Germinal center (tissue), 1 donor: Measurements from ENCODE around the gene GALNT8.
"Not testable (repeated sequence)": the region's sequence is repeated elsewhere in the genome, so short reads cannot be mapped to it uniquely, and the experiment has no call there.

Experiments
- DNase-seq: peaks from one replicate; pipeline ENCODE4 v3.0.0; 2012; ENCODE audit warnings: mixed read lengths, low spot score

GALNT8 gene

DNA sequence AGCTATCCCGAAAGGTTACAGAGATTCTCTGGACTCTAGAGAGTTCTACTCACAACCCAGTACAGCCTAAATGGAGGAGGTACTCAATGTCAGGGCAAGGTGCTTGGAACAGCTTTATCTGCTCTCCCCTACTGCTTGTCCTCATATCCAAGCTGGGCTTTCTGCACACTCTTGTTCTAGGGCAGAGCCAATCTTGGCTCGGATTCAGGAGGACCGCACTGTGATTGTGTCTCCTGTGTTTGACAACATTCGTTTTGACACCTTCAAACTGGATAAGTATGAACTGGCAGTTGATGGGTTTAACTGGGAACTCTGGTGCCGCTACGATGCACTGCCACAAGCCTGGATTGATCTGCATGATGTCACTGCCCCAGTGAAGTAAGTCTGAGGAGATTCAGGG lies 25.0 kb downstream of the GALNT8 start:
- DNase-seq = no peak

DNA sequence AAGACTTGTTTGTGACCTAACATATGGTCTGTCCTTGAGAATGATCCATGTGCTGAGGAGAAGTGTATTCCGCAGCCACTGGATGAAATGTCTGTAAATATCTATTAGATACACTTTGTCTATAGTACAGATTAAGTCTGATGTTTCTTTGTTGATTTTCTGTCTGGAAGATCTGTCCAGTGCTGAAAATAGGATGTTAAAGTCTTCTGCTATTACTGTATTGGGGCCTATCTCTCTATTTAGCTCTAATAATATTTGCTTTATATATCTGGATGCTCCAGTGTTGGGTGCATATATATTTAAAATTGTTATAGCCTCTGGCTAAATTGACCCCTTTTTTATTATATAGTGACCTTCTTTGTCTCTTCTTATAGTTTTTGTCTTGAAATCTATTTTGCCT lies 31.5 kb downstream of the GALNT8 start:
- not testable (repeated sequence) for DNase-seq

DNA sequence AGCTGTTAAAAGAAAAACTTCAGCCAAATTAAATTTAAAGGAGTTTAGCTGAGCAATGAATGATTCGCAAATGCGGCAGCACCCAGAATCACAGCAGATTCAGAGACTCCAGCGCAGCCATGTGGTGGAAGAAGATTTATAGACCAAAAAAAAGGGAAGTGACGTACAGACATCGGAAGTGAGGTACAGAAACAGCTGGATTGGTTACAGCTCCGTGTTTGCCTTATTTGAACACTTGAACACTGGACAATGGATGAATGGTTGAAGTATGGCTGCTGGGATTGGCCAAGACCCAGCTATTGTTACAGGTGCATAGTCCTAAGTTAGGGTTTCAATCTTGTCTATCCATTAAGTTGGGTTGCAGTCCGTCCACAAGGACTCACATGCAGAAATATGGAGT lies 42.6 kb downstream of the GALNT8 start:
- no peak for DNase-seq

DNA sequence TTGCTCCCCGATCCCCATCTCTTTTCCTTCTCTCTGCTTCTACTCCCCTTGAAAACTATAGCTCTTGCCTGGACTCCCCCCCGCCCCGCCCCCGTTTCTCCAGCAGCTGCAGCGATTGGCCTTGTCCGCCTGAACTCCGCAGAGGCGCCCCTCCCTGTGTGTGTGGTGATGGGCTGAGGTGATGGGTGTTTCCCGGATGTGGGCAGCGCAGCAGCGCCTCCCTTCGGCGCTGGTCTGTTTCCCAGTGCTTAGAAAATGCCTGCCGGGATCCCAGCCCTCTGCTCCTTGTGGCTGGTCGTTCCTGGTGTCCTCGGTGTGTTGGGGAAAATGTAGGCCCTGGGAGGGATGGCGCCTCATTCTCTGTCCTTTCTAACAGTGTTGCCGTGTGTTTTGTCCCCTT lies 43.3 kb downstream of the GALNT8 start:
- no peak for DNase-seq

DNA sequence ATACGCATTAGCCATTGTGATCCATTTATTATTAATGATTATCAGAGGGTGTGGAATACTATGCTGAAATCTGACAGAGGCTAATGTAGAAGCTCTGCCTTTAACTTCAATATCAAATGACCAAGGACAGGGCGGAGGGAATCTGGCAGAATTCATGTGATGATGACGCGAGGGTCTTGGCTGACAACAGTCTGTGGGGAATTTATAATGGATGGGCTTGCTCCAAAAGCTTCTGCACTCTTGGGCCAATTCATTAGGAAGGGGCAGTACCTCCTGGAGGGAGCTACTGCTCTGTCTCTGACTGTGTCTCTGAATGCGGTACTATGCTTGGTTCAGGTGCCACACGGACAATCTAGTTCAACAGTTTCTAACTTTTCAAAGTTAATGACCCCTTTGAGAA lies 46.2 kb downstream of the GALNT8 start:
- no peak for DNase-seq

DNA sequence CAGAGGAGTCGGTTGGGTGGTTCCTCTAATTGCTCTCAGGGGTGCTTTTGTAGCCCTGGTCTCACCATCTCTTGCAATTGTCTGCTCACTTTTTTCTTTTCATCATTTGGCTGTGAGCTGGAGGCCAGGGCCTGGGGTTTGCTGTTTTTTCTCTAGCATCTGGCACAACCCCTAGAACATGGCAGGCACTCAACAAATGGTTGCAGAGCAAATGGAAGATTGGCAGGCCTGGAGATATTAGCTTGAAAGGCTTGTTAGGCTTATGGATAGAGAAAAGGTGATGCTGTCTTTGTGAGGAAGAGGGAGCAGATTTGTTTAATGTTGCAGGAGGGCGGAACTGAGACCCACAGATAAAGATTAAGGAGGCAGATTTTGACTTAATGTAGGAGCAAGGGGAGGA lies 47.0 kb downstream of the GALNT8 start:
- DNase-seq = no peak

DNA sequence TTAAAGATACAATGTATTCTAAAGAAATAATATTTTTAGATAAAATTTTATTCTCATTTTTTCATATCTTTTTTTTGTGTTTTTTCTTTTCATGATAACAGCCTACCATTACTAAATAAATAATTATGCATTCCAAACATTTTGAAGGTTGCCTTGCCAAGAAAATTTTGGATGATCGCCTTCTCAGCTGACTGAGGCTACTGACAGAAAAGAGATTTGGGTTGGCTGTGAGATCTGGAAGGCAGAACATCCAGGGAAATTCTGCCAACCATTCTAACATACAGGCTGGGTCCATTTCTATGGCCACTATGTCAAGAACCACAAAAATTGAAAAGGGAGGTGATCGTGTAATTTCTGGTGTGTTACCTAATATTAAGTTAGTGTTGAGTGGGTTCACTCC lies 48.1 kb downstream of the GALNT8 start:
- no peak for DNase-seq

DNA sequence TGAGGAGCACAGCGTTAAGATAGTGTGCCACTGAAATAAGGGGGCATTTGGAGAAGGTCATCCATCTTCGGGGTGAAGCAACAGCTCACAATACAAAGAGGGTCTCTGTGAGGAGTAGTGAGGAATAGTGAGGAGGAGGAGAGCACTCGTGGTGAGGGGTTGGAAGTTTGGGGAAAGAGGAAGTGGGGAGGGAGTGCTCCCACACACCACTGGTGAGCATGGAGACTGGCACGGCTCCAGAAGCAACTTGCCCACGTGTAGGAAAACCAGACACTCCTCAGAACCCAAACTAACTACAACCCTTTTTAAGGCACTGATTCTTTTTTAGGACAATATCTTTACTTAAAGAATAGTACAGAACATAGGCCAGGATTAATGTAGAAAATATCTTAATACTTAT lies 48.9 kb downstream of the GALNT8 start:
- DNase-seq = no peak

DNA sequence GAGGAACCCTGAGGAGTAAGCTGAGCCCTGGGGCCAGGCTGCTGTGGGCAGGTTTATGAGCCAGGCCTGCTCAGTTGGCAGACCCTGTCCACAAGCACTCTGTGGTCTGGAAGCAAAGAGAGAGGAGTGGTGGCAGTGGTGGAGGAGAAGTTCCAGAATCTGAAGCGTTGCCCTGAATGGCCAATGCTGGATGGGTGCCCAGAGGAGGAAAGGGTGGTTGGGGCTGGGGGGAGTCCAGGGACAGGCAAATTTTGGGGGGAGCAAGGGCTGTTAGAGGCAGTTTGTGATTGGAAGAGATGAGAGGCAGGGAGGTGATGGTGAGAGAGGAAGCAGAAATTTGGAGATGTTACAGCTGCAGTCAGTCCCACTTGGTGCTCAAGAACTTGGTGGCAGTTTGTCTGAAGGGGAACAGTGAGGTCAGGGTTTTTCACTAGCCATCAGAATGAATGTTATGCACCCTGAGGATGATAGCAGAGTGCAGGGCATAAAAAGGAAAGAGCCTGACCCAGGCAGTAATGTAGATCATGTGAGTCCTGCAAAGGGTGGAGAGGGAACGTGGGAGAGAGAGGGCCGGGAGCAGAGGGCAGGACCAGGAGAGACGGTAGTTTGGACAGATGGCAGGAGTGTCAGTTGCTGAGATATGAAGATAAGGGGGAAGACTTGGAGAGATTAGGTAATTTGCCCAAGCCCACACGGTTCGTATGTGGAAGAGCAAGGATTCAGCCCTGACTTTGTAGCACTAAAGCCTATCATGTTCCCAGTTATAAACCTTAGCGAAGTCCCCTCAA lies 51.2 kb downstream of the GALNT8 start:
- DNase-seq = no peak

DNA sequence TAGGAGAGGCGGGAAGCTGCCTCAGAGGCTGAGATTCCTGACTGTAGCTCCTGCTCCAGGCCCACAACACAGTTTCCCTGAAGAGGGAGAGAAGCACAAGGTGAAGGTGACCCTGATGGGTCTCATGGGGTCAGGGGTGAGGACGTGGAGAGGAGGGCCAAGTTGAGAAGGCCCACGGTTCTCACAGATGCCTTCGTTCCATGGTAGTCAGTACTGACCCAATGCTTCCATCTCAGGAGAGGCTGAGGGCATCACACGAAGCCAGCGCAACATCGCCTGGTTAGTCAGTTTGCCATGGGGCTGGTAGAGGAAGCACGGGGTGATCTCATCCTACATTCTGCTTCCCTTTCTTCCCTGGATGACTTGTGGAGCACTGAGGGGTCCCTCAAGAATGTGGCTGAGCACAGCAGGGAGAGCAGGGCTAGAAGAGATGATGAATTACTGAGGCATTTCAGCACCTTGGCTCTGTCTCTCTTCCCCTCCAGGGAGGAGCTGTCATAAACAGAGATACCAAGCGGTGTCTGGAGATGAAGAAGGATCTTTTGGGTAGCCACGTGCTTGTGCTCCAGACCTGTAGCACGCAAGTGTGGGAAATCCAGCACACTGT lies 51.9 kb downstream of the GALNT8 start:
- DNase-seq = no peak

DNA sequence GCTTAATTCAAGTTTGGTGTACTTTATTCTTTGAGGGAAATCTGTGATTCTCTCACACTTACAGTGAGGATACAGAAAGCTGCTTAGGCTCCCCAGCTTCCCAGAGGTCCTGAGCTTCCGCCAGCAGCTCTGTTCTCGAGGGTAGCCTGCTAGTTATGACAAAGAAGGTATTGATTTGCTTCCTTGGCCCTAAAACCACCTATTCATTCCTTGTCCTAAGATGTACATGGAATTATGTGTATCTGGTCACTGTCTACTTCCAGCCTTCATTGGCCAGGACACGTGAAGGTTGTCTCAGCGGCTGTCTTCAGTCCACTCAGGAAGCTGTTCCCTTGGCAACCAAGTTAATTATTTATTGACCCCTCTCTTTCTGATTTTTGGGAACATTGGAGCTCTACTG lies 55.7 kb downstream of the GALNT8 start:
- DNase-seq = no peak

DNA sequence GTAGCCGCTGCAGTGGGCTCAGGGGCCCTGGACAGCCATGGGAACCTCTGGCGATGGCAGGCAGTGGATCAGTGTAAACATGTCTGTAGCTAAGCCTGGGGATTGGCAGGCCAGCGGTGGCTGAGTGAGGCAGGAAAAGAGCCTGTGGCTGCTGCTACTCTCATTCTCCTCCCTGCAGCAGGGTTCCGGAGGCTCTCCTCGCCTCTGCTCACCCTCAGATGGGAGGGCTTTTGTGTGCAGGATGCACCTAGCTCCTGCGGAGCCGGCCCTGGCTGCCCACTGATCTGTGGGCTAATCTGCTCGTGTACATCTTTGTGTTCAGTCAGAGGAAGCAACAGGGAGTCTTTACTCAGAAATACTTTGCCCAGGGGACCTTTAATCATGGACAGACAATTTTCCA lies 59.5 kb downstream of the GALNT8 start:
- DNase-seq = no peak

DNA sequence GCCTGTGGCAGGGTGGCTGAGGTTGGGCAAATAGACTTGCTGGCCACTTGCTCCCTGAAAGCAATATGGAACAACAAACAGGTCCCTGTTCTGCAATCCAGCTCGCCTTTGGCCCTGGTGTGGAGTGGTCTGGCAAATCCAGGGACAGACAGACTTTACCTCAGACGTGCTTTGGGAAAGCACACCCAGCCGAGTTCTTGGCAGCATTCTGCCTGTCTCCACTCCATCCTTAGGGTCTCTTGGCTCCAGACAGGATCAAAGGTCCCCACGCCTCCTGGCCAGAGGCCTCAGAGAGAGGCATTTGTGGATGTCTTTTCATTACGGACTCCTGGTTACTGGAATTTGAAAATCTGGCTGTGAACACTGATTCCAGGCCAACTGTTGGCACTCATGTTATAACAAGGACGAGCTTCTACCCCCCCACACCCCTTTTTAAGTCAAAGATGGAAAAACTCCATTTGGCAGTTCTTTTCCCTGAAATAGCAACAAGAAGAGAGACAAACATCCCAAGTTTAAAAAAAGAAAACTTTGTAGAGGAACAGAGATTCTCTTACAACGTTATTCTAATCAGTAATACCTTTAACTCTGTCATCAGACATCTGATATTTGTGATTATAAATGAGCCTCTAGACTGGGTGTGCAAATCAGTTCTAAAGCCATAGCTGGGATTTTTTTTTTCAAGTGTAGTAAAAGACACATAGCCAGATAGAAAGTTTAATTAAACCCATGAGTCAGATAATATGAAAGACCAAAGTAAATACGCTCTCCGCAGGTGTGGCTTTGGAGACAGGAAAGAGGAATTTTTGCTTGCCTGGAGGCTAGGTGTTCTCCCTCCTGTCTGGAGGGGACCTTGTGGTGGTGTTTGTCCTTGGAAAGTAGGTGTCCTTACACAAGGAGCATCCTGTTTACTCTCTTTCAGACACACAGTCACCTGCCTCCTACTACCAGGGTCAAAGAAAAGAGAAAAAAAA lies 60.7 kb downstream of the GALNT8 start:
- no peak for DNase-seq

DNA sequence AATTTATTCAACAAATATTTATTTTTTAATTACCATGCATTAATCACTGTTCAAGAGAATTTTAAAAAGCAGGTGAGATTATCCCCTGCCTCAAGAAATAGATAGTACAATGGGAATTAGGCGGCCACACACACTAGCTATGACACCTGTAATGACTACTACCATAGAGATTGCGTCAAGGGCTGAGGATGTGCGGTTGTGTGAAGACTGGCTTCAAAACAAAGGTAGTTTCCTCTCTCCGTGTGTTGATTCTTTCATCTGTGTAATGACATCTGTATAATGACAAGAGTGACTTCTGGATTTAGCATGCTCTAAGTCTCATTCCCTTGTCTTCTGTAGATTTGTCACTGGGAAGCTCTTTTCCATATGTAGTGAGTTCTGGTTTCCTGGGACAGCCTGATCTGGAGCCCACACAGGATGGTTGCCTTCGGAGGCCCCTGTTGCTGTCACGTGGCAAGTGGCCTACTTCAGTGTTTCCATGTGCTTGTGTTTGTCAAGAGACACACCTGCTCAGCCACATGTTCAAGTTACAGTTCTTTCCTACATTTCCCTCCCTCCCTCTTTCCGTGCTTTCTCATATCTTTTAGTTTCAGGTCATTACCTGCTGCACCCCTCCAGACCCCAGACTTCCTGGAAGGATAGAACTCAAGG lies 64.3 kb downstream of the GALNT8 start:
- no peak for DNase-seq

DNA sequence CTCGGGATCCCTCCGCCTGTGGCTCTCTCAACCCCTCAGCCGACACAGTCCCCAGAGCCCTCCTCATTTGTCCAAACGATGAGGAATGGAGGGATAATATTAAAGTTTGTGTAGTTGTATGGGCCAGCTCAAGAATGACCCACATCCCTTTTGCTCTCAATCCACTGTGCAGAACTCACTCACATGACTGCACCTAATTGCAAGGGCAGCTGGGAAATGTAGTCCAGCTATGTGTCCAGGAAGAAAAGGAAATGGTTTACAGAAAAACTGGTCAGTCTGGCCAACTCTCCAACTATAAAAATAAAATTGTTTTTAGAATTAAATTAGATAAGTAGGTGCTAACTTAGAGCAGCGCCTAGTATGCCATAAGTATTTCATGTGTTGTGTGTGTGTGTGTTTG lies 66.6 kb downstream of the GALNT8 start:
- no peak for DNase-seq

DNA sequence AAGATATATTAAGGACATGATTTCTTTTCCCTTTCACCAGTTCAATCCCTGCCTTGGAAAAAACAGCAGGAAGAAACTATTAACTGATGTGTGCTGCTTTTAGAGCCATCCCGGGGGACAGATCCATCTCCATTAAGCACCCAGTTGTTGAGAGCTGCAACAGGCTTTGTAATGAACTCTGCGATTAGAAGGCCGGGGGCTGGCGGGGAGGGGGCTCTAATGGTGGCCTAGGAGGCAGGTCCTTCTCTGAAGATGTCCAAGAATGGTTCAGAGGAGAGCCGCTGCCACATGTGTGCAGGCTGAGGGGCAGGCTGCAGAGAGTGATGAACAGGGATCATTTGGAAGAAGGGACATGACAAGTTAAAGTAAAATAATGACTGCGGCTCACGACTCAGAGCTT lies 67.8 kb downstream of the GALNT8 start:
- DNase-seq = no peak

DNA sequence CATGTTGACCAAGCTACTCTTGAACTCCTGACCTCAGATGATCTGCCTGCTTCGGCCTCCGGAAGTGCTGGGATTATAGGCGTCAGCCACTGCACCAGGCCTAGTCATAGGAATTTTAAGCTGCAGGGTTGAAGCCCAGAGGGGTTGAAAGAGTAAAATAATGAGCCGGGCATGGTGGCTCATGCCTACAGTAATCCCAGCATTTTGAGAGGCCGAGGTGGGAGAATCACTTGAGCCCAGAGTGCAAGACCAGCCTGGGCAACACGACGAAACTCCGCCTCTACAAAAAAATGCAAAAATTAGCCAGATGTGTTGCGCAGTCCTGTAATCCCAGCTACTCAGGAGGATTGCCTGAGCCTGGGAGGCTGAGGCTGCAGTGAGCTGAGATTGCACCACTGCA lies 69.6 kb downstream of the GALNT8 start:
- no peak for DNase-seq

DNA sequence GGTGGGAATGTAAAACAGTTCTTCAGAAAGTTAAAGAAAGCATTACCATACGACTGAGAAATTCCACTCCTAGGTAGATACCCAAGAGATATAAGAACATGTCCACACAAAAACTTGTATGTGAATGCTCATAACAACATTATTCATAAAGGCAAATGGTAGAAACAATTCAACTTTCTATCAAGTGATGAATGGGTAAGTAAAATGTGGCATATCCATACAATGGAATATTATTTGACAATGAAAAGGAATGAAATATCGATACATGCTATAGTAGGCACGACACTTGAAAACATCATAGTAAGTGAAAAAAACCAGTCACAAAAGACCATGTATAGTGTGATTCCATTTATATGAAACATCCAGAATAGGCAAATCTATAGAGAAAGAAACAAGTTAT lies 71.3 kb downstream of the GALNT8 start:
- DNase-seq = no peak

DNA sequence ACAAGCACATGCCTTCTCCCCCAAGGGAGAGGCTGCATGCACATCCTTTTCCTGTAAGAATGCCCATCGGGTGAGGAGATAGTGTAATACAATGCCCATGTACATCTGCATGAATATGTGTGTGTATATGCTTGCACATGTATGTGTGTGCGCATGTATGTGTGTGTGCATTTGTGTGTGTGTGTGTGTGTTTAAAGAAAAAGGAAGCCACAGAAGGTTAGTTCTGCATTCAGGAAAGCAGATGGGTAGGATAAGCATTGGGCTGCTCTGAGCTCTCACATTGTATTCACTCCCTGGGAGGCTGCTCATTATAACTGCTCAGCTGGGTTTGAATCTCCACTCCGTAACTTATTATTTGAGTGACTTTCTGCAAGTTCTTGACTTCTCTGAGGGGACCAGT lies 74.3 kb downstream of the GALNT8 start:
- no peak for DNase-seq

DNA sequence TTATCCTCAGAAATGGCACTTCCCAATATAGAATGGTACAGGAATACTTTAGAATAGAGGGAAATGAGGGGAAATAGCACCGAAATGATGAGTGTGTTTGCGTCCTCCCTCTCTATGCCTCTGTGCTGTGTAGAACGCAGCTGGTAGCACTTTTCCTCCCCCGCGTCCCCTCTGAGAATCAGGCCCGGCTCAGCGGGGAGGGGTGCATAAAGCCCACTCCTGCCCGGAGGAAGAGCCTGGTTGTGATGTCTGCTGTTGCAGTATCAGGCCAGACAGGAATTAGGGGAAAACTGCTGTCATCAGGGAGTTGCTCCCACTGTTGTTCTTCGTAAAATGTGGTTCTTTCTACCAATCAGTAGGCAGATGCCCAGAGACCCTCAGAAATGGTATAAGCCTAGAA lies 76.0 kb downstream of the GALNT8 start:
- no peak for DNase-seq

DNA sequence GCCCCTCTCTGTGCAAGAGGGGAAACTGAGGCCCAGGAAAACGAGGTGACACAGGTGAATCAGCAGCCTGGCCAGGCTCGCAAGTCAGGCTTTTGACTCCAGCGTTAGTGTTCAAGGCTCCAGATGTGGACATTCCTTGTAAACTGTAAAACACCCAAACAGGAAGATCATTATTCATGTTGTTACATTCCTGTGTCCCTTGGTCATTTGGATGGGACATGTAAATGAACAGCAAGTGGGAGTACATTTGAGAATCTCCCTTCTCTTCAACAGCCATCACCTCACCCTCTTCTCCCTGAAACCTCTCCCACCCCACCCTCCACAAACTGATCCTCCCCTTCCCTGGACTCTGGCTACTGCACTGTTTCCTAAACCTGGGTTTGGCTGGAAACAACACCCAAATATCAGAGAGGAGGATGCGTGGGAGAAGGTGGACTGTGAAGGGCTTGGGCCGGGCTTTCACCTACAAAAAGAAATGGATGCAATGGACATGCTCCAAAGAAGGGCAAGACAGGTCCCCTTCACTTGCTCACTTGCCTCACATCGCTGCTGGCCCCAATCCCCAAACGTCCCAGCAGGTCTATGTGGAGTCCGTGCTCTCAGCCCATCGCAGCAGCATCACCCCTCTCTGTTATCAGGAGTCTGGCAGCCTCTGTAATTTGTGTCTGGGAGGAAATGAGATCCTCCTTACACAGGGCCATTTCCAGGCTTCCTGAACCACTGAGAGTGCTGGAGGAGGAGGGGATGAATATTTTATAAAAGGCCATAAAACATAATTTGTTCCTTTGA lies 76.7 kb downstream of the GALNT8 start:
- DNase-seq = no peak

DNA sequence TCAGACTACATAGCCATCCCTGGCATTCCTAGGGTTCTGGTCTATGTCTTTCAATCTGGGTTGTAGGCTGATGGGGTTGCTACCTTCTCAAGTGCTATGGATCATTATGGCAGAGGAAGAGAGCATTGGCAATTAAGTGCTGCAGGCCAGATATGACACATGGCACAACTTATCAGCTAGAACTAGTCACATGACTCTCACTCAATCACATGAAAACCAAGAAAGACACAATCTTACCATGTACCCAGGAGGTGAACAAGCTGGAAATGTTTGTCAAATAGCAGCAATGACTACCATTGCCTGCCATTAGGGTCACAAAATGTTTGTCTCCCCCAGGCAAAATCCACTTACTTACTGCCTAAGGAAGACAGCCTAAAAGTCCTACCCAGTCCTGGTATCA lies 80.4 kb downstream of the GALNT8 start:
- no peak for DNase-seq
